ENCODE data around the gene PSME1. TPM values are rescaled to one million over a fixed set of nuclear protein-coding genes. Genes with fewer than 3 reads are reported as not detected.

Gene PSME1
- total and polyA plus RNA-seq, 2 of the 13 experiments (the other 11 are each of a cell fraction or from before 2014, with no cell fraction given), result 159 to 608 TPM

DNA sequence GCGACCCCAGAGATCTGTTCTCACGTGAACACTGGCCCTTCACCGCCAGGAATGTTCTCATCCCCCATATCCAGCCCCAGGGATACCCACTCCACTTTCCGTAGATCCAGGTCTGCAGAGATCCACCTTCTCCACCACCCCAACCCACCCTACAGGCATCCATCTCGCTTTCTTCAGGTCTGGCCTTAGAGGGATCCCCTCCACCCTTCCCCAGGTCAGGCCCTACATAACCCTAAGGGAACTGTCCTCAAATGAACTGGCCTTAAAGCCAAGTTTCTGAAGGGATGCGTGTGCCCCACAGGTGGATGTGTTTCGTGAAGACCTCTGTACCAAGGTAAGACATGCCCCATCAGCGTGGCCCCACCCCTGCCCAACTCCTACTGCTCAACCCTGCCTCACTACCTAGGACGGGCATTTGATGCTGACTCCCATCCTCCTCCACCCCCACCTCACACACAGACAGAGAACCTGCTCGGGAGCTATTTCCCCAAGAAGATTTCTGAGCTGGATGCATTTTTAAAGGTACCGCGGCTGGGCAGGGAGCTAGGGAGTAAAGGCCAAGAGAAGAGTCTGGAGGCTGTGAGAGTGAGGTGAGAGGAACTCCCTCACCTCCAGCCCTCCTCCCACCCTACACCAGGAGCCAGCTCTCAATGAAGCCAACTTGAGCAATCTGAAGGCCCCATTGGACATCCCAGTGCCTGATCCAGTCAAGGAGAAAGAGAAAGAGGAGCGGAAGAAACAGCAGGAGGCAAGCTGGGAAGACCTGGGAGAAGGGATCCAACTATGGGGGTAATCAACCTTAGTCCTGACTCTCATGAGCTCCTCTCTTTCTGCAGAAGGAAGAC, 912 bp downstream of the PSME1 start (continued):
- TF ChIP-seq ZNF552 (CRISPR knock-in tag; IDR thresholded peaks at IDR 0.05; ENCODE audit: borderline replicate concordance), result no peak; the same call in none of the 2 replicates
- no peak for TF ChIP-seq ZKSCAN8 (CRISPR knock-in tag; IDR thresholded peaks at IDR 0.05; ENCODE audit: borderline replicate concordance)
- TF ChIP-seq ZEB1 (IDR thresholded peaks at IDR 0.05; ENCODE audit: insufficient replicate concordance, low read depth), result no peak
- TF ChIP-seq ZFP90 (CRISPR knock-in tag; IDR thresholded peaks at IDR 0.05; ENCODE audit: borderline replicate concordance), result no peak
- TF ChIP-seq NFIB (CRISPR knock-in tag; IDR thresholded peaks at IDR 0.05; ENCODE audit: borderline replicate concordance), result no peak
- no peak for TF ChIP-seq FIP1L1 (IDR thresholded peaks at IDR 0.05; ENCODE audit: borderline replicate concordance, insufficient read depth, low read depth, low read length)
- TF ChIP-seq SATB2 (CRISPR knock-in tag; IDR thresholded peaks at IDR 0.05), result no peak
- TF ChIP-seq ZNF121 (CRISPR knock-in tag; IDR thresholded peaks at IDR 0.05), result no peak
- no peak for TF ChIP-seq YEATS4 (CRISPR knock-in tag; IDR thresholded peaks at IDR 0.05; ENCODE audit: borderline replicate concordance)
- no peak; the same call in 1 of the 2 replicates for TF ChIP-seq ZNF317 (CRISPR knock-in tag; IDR thresholded peaks at IDR 0.05)
- no peak for TF ChIP-seq ZNF598 (CRISPR knock-in tag; IDR thresholded peaks at IDR 0.05; ENCODE audit: borderline replicate concordance)
- no peak for TF ChIP-seq KMT2B (CRISPR knock-in tag; IDR thresholded peaks at IDR 0.05)
- TF ChIP-seq JUNB (CRISPR knock-in tag; IDR thresholded peaks at IDR 0.05; ENCODE audit: borderline replicate concordance), result no peak
- no peak for TF ChIP-seq NRL (CRISPR knock-in tag; IDR thresholded peaks at IDR 0.05; ENCODE audit: borderline replicate concordance)
- no peak for TF ChIP-seq ZNF260 (CRISPR knock-in tag; IDR thresholded peaks at IDR 0.05; ENCODE audit: borderline replicate concordance, low read depth)
- TF ChIP-seq, protein P1, sequence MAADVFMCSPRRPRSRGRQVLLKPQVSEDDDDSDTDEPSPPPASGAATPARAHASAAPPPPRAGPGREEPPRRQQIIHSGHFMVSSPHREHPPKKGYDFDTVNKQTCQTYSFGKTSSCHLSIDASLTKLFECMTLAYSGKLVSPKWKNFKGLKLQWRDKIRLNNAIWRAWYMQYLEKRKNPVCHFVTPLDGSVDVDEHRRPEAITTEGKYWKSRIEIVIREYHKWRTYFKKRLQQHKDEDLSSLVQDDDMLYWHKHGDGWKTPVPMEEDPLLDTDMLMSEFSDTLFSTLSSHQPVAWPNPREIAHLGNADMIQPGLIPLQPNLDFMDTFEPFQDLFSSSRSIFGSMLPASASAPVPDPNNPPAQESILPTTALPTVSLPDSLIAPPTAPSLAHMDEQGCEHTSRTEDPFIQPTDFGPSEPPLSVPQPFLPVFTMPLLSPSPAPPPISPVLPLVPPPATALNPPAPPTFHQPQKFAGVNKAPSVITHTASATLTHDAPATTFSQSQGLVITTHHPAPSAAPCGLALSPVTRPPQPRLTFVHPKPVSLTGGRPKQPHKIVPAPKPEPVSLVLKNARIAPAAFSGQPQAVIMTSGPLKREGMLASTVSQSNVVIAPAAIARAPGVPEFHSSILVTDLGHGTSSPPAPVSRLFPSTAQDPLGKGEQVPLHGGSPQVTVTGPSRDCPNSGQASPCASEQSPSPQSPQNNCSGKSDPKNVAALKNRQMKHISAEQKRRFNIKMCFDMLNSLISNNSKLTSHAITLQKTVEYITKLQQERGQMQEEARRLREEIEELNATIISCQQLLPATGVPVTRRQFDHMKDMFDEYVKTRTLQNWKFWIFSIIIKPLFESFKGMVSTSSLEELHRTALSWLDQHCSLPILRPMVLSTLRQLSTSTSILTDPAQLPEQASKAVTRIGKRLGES (CRISPR knock-in tag; IDR thresholded peaks at IDR 0.05; ENCODE audit: borderline replicate concordance), result no peak
- TF ChIP-seq ZNF335 (CRISPR knock-in tag; IDR thresholded peaks at IDR 0.05), result no peak
- TF ChIP-seq, protein P2, sequence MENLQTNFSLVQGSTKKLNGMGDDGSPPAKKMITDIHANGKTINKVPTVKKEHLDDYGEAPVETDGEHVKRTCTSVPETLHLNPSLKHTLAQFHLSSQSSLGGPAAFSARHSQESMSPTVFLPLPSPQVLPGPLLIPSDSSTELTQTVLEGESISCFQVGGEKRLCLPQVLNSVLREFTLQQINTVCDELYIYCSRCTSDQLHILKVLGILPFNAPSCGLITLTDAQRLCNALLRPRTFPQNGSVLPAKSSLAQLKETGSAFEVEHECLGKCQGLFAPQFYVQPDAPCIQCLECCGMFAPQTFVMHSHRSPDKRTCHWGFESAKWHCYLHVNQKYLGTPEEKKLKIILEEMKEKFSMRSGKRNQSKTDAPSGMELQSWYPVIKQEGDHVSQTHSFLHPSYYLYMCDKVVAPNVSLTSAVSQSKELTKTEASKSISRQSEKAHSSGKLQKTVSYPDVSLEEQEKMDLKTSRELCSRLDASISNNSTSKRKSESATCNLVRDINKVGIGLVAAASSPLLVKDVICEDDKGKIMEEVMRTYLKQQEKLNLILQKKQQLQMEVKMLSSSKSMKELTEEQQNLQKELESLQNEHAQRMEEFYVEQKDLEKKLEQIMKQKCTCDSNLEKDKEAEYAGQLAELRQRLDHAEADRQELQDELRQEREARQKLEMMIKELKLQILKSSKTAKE (CRISPR knock-in tag; IDR thresholded peaks at IDR 0.05; ENCODE audit: borderline replicate concordance), result no peak
- no peak for TF ChIP-seq STAT5B (CRISPR knock-in tag; IDR thresholded peaks at IDR 0.05)
- no peak for TF ChIP-seq ZNF337 (CRISPR knock-in tag; IDR thresholded peaks at IDR 0.05; ENCODE audit: borderline replicate concordance, low read depth)
- no peak for TF ChIP-seq NKX3-1 (CRISPR knock-in tag; IDR thresholded peaks at IDR 0.05)
- TF ChIP-seq KDM2A (CRISPR knock-in tag; IDR thresholded peaks at IDR 0.05; ENCODE audit: borderline replicate concordance, low read depth), result 0 out of 2 replicates have a peak, but pooled peaks have one; percentile 56
- TF ChIP-seq DPF2 (CRISPR knock-in tag; IDR thresholded peaks at IDR 0.05; ENCODE audit: borderline replicate concordance, low read depth), result peak; percentile 38; the same call in 1 of the 2 replicates
- TF ChIP-seq POGZ (CRISPR knock-in tag; IDR thresholded peaks at IDR 0.05), result no peak
- TF ChIP-seq HOXA5 (CRISPR knock-in tag; IDR thresholded peaks at IDR 0.05), result 0 out of 2 replicates have a peak, but pooled peaks have one; percentile 38
- no peak for TF ChIP-seq MAF1 (CRISPR knock-in tag; IDR thresholded peaks at IDR 0.05; ENCODE audit: borderline replicate concordance)

Data from HepG2 (cell line).